Activated effector memory CD4-positive, alpha-beta T cell treated with anti-CD3 and anti-CD28 coated beads, Interleukin-2, amount 50 U/mL, for 16 hours (primary cell): ENCODE measurements around the gene LAMA5.
A peak's percentile ranks its signal among the peaks of the same experiment; 100 is the strongest.

Experiments
- DNase-seq: peaks from one replicate; pipeline ENCODE4 v3.0.0-alpha.2; 2020

LAMA5 gene, protein sequence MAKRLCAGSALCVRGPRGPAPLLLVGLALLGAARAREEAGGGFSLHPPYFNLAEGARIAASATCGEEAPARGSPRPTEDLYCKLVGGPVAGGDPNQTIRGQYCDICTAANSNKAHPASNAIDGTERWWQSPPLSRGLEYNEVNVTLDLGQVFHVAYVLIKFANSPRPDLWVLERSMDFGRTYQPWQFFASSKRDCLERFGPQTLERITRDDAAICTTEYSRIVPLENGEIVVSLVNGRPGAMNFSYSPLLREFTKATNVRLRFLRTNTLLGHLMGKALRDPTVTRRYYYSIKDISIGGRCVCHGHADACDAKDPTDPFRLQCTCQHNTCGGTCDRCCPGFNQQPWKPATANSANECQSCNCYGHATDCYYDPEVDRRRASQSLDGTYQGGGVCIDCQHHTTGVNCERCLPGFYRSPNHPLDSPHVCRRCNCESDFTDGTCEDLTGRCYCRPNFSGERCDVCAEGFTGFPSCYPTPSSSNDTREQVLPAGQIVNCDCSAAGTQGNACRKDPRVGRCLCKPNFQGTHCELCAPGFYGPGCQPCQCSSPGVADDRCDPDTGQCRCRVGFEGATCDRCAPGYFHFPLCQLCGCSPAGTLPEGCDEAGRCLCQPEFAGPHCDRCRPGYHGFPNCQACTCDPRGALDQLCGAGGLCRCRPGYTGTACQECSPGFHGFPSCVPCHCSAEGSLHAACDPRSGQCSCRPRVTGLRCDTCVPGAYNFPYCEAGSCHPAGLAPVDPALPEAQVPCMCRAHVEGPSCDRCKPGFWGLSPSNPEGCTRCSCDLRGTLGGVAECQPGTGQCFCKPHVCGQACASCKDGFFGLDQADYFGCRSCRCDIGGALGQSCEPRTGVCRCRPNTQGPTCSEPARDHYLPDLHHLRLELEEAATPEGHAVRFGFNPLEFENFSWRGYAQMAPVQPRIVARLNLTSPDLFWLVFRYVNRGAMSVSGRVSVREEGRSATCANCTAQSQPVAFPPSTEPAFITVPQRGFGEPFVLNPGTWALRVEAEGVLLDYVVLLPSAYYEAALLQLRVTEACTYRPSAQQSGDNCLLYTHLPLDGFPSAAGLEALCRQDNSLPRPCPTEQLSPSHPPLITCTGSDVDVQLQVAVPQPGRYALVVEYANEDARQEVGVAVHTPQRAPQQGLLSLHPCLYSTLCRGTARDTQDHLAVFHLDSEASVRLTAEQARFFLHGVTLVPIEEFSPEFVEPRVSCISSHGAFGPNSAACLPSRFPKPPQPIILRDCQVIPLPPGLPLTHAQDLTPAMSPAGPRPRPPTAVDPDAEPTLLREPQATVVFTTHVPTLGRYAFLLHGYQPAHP (N-terminal part only)

DNA sequence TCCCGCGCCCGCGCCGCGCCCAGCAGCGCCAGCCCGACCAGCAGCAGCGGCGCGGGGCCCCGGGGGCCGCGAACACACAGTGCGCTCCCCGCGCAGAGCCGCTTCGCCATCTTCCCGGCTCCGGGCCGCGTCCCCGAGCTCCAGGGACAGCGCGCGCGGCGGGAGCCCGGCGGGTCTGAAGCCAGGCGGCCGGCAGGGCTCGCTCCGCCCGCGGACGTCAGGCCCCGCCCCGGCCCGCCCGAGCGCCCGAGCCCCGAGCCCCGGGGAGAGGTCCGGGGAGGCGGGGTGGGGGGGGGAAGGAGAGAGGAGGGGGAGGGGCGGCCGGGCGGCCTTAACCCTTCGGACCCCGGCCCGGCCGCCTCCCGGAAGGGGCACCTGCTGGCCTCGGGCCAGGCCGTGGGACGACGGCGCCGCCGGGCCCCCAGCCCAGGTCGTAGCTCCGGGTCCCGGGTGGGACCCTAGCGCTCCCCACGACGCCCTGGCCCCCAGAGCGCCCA is at the start of gene LAMA5:
Gene LAMA5 (minus strand): TSS at position 177 of the 497 bp plus-strand sequence. CDS start 67 bp downstream, at position 110.
- no peak for DNase-seq

DNA sequence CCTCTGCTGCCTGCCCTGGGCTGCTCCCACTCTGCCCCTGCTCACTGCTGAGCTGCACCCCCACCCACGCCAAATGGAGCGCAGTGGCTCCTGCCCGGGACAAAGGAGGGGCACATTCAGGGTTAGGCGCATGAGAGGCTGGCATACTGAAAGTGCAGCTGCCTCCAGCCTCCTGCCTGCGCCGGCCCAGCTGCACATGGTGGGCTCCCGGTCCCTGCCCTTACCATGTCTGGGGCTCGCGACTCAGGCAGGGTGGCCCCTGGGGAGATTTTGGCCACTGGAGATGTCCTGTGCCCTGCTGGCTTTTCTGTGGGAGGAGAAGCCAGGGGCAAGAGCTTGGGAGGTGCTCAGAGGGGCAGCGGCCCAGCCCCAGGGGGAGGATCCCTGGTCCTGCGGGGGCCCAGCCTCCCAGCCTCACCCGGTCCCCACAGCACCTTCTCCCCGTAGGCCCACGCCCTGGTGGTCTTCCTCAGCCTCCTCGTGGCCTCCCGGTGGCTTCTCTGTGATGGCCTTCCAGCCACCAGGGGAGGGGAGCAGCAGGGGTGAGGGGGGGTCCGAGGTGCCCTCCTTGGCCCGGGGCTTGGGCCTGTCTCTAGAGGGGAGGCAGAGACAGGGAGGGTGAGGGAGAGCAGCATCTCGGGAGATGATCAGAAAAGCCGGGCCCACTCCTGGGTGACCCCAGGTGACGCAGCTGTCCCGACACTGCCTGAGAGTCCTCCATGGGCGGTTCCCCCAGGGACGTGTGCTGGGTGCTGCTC is 48.4 kb upstream of the LAMA5 start:
- DNase-seq: no peak

DNA sequence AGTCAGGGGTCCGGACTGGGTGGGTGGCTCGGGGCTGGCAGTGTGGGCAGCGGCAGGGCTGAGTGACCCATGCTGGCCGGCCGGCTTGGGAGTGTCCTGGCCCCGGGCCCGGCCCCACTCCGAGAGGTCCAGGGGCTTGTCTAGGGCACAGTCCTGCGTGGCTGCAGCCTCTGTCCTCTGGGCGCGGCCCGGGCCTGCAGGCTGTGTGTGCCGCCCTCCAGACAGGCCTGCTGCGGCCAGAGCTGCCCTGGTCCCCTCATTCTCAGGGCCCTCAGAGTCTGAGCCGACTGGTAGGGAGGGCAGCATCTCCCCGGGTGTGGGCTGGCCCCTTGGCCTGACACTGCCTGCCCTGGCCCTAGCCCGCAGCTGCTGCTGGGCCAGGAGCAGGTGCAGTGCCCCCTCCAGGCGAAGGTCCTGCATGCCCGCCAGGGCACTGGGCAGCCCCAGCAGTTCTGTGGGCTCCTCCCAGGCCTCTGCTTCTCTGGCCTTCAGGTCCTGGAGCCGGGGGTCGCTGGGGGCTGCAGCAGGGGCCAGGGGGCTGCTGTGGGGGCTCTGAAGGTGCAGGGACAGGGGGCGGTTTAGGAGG is 46.9 kb upstream of the LAMA5 start:
- DNase-seq: no peak

DNA sequence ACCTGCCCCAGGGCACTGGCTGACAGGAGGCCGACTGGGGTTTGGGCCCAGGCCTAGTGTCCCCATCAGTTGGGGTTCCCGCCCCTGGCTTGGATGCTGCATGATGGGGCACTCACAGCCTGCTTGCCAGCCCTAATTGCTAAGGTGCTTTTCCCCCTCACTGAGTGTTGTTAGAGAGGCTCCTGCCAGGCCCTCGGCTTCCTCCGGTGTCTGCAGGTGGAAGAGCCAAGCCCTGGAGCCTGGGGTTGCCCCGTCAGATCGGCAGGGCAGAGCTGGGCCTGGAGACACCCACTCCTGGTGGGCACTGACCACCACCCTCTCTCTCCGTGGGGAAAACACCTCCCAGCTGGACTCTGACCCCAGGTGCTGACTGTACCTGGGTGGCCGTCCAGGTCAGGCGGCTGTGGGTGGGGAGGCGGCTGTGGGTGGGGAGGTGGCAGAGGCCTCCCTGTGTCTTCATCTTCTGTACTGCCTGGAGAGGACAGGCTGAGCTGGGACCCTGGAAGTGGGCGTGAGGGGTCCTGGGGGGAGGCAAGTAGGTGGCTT is 46.0 kb upstream of the LAMA5 start:
- DNase-seq: no peak

DNA sequence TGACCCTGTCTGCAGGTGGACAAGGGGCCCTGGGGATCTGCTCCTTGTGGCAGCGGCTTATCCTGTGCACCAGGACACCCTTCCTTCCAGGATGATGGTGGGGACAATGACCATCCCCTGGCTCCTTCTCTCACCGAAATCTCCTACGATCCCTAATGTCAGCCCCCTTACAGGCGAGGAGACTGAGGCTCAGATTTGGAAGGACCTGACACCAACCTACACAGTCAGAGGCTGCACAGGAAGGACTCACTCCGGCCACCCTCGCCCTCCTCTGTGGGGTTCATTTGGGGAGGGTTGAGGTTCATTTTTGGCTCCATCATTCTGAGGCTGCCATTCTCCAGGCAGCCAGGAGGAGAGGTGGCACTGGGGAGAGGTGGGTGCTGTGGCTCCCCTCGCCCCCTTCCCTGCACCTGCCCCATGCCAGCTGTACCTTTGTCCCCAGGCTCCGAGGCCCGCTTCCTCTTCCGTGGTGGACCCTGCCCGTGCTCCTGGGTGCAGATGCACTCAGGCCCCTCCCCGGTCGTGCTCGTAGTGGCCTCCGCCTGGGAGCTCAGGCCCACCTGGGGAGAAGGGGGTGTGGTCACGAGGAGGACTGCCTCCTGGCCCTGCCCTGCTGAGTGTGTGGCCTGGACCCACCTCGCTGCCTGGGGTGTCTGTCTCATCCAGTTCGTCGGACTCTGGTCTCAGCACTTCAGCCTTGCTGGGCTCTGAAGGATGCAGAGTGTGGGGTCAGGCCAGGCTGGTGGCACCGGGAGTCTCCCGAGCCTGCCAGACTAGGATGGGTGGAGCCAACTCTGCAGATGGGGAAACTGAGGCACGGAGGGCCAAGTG is 45.3 kb upstream of the LAMA5 start:
- DNase-seq: no peak

DNA sequence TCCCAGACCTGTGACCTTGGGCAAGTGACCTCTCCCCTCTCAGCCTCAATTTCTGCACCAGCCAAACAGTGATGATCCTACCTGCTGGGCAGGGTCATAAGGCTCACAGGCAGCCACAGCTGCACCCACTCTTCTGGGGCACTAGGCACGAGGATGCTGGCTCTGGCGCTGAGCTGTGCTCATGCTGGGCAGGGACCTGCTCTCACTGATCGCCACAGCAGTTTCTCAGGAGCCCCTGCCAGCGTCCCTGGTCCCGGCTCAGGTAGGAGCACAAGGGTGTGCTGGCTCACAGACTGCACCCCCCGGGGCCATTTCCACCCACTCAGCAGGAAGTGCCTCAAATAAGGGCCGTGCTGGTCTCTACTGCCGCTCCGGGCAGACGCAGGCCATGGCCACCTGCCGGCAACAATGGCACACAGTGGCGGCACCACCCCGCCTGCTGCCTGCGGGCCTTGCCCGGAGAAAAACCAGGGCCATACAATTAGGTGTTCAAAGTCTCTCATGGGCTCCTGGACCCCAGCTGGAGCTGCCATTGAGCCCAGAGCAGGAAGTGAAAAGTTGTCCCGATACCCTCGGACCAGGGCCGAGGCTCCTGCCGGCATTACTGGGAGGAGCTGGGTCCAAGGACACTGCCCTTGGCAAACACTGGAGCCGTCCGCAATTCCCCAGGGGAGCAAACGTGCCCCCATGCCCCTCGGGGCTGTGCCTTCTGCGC is 44.5 kb upstream of the LAMA5 start:
- DNase-seq: no peak

DNA sequence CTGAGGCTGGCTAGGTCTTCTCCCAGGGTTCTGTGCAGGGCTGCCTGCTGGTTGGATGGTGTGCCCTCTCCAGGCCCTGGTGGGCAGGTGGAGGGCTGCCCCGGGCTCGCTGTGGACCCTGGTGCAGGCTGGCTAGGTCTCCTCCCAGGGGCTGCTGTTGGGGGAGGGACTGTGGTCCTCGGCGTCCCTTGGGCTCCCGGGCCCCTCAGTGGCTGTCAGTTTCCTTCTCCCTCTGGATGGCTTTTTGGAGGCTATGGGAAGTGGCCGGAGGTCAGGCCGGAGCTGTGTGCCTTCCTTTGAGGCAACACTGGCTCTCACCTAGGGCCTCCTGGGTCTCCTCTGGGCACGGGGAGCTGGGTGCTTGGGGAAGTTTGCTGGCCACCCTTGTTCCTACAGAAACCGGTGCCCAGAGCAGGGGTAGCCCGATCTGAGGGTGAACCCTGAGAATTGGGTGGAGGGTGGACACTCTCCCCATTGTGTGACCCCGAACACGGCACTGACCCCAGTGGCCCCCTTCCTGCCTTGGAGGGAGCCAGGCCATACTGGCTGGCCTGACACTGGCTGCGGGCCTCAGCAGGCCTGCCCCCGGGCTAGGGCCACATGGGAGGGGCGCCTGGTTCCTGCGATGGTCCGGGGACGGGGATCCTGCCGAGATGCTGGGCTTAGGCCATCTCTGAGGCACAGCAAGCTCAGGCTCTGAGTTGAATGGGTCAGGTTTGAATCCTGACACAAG is 43.8 kb upstream of the LAMA5 start:
- no peak for DNase-seq

DNA sequence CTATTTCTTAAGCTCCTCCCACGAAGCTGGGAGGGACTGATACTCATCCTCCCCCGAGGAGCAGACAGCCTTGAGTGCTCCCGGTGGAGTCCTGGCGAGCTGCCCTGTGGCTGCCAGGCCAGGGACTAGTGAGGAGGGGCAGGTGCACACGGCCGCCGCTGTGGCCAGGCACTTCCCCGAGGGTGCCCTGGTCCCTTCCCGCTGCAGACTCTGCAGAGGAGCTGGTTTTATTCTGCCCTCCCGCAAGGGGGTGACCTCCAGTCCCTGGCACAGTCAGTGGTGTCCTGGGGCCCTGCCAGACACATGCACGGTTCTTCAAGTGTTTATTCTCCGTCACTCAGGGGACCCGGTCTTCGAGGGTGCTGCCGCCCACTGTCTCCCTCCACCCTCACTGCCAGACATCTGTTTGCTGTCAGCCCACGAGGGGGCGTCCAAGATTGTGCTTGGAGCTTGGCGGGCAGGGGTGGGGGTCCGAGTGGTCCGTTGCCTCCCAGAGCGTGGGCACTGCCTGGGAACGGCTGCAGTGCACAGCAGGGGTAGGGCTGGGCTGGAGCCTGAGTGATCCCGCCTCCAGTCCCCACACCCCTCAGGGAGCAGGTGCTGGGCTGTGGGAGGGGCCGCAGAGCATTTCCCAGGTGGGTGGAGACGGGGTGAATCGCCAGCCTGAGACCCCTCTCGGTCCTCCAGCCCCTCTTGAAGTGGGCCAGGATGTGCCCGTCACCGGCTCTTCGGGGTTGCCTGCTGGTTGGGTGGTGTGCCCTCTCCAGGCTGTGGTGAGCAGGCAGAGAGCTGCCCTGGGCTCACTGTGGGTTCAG is 43.0 kb upstream of the LAMA5 start:
- peak; percentile 76 for DNase-seq

DNA sequence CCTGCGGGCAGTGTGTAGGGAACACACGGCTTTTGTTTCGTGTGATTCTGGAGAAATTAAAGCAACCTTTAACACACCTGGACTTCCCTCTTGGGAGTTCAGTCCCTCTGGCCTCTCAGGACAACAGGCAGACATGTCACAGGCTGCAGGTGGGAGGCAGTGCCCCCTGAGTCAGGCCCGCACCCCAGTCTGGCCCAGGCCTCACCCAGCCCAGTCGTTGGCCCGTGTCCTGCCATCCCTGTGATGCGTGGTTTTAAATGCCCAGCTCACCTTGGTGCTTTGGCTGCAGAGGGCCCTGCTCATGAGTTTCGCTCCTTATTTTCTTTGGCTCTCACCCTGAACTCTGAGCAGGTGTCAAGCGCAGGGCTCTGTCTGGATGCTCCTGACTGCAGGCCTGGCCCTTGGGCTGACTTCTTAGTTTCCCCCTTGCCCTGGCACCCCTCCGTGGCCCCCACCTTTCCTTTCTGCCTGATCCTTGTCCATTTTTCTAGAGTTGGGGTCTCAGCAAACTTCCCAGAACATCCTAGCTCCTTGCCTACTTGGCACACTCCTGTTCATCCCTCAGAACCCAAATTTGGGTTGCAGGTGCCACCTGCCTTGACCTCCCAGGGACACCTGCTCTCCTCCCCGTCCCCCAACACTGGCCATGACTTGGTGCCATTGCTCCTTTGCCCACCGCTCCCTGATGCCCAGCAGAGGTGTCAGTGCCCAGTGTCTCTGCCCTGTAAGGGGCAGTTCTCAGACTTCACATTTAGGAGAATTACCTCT is 42.2 kb upstream of the LAMA5 start:
- DNase-seq: no peak

DNA sequence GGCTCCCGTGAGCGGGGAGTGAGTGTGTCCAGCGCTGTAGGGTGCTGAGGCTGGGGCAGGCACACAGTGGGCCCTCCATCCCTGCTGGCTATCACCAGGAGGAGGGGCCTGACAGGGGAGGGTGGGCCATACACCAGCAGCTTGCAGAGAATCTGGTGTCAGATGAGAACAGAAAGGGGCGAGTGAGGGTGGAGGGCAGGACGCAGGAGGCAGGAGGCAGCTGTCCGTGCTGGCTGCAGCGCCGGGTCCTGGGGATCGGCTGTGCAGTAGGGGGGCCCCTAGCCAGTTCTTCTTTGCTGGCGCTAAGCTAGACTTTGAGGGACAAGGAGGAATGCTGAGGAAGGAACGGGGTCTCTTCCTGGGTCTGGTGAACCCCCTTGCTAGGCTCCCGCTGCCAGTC is 41.5 kb upstream of the LAMA5 start:
- no peak for DNase-seq

DNA sequence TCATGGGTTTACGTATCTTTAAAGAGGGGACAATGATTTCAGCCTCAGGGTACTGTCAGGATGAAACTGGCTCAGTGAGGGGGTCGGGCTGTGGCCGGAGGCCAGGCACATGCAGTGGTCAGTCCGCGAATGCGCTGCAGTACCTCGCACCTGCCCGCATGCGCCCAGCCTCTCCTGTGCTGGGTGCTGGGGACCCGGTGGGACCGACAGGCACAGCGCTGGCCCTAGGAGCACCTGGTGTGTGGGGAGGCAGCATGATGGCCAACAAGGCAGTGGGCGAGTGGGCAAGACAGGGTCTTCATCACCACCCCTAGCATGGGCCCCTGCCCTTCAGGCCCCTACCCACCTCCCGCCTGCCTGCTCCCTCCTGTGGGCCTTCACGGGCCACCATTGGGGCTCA is 40.9 kb upstream of the LAMA5 start:
- no peak for DNase-seq

DNA sequence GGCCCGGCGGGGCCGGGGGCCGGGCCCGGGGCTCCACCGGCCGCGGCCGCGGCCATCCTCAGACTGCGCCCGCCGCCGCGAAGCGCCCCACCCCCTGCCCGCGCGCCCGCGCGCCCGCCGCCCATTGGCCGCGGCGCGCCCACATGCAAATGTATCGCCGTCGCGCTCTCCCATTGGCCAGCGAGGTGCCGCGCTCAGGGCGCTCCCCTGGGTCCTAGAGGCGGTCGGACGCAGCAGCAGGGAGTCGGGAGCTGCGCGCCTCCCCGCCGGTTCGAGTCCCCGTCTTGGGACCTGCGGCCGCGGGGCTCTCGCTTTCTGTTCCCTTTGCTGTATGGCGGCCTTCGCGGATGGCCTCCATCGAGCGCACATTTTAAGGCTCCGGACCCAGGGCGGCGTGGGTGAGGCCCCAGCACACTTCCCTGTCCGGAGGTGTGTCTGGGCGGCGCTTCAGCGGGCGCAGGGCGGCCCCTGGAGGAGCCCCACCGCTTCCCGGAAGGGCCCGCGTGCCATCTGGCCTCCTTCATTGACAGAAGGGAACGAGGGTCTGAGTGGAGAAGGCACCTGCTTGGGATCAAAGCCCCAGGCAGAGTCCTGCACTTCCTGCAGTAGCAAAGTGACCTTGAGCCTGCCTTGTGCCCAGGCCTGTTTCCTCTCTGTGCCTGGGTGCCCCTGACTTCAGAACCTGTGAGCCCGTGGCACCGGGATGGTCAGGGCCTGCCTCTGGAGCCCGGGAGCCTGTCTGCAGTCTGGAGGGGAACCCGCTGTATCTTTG is 40.3 kb upstream of the LAMA5 start, which contains the start of gene CABLES2:
Gene CABLES2 (minus strand): TSS at position 65 of the 772 bp plus-strand sequence. CDS start 9 bp downstream, at position 56.
- DNase-seq: peak; percentile 97

DNA sequence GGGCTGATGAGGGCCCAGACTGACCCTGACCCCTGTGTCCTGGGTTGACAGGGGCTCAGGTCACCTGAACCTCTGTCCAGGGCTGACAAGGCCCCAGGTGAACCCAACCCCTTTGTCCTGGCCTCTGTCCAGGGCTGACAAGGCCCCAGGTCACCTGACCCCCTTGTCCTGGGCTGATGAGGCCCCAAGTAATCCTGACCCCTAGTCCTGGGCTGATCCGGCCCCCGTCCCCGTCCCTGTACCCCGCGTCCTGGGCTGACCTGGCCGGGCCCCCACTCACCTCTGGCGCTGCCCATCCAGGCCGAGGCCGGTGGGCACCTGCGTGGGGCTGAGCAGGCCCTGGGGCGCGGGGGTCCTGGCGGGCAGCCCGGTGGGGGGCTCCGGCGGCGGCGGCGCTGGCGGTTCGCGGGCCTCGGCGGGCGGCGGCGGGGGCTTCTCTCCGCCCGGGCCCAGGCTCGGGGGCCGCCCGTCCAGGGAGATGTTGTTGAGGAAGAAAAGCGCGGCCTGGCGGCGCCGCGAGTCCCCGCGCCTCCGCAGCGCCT is 39.6 kb upstream of the LAMA5 start:
- DNase-seq: no peak

DNA sequence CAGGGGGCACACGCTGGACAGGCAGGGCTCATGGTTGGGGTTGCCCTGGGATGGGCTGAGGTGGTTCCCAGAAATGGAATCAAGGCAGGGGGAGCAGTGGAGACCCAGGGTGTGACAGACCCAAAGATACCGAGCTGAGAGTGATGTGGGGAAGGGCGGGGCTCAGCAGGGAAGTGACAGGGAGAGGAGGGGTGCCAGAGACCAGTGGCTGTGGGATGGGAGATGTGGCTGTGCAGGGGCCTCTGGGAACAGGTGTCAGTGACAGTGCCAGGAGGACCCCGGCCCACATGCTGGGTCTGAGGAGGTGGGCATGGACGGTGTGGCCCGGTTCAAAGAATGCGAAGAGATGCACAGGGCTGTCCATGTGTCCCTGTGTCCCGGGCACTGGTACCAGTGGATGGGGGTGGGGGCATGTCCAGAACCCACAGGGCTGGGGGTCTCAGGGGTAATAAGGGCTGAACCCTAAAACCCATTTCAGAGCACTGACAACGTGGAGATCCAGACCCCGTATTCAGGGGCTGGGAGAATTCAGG is 38.9 kb upstream of the LAMA5 start:
- no peak for DNase-seq

DNA sequence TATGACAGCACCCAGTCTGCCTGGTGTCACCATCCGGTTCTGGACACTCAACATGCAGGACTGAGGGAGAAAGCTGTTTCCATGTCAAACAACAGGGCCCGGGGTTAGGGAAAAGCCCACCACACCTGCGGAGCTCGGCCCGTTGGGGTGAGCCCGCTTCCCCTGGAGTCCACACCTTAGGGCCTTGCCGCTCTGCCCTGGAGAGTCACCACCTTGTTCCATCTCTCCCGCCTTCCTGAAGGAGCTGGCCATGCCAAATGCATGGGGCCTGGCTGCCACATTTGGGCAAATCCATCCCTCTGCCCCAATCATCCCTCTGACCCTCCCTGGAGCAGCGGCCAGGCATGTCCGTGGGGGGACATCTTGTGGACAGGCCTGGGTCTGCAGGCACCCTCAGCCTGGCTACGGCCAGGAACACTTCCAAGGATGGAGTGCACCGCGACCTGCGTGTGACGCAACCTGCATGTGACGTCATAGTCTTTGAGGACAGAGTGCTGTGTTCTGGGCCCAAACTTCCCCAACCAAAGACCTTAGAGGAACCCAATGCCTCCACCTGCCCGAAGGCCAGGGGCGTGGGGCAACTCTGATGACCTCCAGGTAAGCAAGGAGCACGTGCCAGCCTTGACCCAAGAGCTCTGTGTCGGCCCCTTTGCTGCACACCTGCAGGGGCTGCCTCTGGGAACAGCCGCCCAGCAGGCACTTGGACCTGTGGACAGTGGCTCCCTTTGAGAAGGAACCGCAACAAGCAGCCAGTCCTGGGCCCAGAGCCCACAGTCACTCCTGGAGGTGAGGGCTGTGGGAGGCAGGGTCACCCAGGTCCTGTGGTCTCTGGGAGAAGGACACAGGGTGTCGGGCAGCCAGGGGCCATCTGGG is 38.2 kb upstream of the LAMA5 start:
- DNase-seq: no peak
